Stimulated activated CD4-positive, alpha-beta T cell treated with anti-CD3 and anti-CD28 coated beads, Interleukin-4, amount 100 ng/mL, for 24 hours (primary cell): ENCODE results near the gene RCL1.
A peak's percentile ranks its signal among the peaks of the same experiment; 100 is the strongest.
"Not testable (repeated sequence)": the region's sequence is repeated elsewhere in the genome, so short reads cannot be mapped to it uniquely, and the experiment has no call there.

Experiments
- DNase-seq: peaks from one replicate; pipeline ENCODE4 v3.0.0-alpha.2; 2020

Gene RCL1

GRCh38 chr9:4784403-4784802, 8.3 kb upstream of the RCL1 start:
- DNase-seq, result no peak

DNA sequence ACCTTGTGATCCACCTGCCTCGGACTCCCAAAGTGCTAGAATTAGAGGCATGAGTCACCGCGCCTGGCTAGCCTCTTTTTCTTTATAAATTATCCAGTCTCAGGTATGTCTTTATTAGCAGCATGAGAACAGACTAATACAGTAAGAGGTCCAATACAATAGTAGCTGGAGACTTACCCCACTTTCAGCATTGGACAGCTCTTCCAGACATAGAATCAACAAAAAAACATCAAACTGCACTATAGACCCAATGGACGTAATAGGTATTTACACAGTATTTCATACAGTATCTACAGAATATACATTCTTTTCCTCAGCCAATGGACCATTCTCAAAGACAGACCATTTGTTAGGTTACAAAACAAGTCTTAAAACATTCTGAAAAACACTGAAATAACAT, 6.1 kb upstream of the RCL1 start:
- DNase-seq, result no peak

- DNase-seq, result no peak
Observed at GRCh38 chr9:4787876-4788275, 4.9 kb upstream of the RCL1 start.

DNA sequence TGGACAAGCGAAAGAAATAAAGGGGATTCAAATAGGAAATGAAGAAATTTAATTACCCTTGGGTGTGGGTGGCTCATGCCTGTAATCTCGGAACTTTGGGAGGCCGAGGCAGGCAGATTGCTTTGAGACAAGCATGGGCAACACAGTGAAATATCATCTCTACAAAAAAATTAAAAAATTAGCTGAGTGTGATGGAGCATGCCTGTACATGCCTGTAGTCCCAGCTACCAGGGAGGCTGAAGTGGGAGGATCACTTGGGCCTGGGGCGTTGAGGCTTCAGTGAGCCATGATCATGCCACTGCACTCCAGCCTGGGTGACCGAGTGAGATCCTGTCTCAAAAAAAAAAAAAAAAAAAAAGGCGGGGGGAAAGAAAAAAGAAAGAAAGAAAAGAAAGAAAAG, 4.0 kb upstream of the RCL1 start:
- no peak for DNase-seq

DNA sequence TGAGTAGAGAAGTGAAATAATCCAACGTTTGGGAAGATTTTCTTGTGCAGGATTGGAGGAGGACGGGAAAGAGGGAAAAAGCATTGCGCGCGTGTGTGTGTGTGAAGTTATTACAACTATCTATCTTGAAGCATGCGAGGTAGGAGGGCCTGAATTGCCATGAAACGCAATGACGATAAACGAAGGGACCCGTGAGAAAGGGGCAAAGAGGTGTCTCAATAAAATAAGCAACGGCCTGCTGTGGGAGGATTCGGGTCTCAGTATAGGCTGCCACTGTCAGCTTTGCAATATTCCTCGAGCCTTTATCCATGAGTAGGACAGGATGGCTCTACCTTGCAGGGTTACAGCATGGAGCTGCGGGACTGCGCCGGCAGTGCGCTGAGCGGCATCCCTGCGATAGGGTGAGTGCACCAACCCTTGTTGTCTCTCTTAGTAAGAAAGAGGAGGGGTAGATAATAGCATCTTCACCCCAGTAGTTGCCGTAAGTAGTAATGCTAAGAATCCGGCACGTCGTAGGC, 631 bp upstream of the RCL1 start:
- DNase-seq, result no peak

GRCh38 chr9:4793459-4794395, 983 bp downstream of the RCL1 start:
- no peak for DNase-seq

DNA sequence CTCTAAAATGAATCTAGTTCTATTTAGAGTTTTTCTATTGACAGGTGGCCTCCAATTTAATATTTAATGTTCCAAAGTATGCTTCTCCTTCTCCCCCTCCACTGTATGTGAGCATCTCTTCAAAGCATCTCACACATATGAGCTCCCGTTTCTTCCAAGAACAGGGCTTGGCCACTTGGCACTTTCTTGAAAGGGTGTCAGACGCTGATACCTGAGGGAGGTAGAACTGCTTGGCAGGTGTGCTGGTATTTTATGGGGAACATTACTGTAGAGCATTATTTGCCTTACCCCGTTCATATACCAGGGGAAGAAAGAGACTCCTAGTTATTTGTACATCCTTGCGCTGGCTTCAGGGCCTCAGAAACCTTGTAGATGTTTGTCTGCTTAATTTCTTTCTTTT, 1.9 kb downstream of the RCL1 start:
- DNase-seq, result no peak

- DNase-seq, result not testable (repeated sequence)
Observed at GRCh38 chr9:4795108-4795507, 2.4 kb downstream of the RCL1 start.

- DNase-seq, result no peak
Observed at GRCh38 chr9:4796530-4796929, 3.8 kb downstream of the RCL1 start.

DNA sequence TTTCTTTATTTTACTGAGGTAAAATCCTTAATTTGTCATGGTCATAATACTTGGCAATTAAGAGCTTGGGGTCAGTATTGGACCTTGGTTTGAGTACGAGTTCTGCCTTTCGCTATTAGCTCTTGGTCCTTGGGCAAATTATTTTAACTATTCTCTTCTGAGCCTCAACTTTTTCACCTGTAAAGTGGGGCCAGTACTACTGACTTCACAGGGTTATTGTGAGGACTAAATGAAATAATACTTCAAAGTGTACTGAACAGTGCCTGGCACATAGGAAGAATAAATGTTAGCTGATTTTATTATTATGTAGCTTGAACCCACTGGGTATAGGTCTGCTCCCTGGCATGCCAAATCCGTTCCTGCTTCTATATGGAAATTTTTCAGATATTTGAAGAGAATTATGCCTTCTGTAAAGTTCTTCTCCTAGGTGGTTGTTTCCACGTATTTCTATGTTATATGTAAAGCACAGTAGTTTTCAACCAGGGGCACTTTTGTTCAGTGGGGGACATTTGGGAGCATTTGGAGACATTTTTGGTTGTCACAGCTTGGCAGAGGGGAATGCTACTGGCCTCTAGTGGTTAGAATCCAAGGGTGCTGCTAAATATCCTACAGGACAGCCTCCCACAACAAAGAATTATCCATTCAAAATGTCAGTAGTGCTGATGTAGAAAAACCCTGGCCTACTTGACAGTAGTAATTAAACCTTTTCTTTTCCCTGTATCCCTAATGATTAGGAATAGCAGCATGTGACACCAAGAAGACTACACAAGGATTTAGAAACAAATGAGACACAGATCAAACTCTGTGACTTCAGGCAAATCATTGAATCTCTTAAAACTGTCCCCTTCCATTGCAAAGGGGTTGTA, 4.5 kb downstream of the RCL1 start:
- DNase-seq, result peak; percentile 9

GRCh38 chr9:4797854-4798150, 5.1 kb downstream of the RCL1 start:
- no peak for DNase-seq

GRCh38 chr9:4798281-4799032, 5.7 kb downstream of the RCL1 start:
- DNase-seq, result no peak

DNA sequence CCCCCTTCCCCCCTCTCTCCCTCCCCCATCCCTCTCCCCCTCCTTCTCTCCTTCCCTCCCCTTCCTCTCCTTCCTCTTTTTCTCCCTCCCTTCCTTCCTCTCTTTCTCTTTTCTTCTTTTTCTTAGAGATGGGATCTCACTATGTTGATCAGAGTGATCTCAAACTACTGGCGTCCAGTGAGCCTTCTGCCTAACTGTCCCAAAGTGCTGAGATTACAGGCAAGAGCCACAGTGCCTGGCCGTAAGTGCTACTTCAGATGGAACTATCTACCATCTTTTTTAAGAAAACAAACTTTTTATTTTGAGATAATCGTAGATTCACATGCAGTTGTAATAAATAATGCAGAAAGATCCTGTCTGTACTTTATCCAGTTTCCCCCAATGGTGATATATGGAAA, 6.3 kb downstream of the RCL1 start:
- DNase-seq, result no peak

DNA sequence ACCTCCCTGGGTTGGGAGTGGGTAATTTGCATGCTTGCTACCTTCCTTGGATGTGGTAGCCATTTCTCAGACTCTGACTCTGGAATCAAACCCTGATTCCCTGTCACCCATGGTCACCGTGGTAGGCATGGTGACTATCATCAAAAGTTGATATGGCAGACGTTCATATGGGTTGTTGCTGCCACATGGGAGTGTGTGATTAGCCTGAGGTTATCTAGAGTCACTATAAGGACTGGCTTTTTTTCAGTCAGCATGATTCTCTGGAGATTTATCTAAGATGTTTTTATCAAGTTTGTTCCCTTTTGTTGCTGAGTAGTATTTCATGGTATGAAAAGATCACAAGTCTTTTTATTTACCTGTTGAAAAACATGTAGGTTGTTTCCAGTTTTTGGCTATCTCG, 7.0 kb downstream of the RCL1 start:
- DNase-seq, result no peak

DNA sequence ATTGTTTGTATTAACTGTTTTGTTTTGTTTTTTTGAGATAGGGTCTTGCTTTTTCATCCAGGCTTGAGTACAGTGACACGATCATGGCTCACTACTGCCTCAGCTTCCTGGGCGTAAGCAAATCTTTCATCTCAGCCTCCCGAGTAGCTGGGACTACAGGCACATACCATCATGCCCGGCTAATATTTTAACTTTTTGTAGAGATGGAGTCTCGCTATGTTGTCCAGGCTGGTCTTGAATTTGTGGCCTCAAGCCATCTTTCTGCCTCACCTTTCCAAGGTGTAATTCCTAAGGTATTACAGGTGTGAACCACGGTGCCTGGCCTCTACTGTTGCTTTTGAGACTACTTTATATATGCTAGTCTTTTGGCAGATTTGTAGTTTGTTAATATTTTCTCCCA, 8.4 kb downstream of the RCL1 start:
- no peak for DNase-seq

GRCh38 chr9:4803670-4804530, 11.2 kb downstream of the RCL1 start:
- DNase-seq, result no peak

DNA sequence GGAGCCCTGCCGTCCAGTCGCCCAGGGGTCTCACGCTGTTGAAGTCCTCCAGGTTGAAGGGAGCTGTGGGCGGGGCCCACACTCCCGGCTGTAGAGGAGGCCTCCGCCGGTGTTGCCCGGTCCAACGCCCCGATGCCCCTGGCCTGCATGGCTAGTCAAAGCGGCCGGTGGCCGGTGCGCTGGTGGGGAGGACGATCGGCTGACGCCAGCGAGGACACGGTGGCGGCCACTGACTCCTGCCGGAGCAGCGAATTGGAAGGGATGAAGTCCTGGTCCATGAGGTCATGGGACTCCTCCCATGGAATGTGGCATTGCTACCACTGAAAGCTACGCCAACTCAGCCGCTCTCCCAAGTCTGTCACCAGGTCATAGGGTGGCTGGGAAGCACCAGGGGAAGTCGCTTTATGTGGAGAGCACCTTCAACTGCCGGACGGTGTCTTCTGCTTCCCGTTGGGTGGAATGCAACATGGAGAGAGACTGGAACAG, 11.8 kb downstream of the RCL1 start:
- no peak for DNase-seq

DNA sequence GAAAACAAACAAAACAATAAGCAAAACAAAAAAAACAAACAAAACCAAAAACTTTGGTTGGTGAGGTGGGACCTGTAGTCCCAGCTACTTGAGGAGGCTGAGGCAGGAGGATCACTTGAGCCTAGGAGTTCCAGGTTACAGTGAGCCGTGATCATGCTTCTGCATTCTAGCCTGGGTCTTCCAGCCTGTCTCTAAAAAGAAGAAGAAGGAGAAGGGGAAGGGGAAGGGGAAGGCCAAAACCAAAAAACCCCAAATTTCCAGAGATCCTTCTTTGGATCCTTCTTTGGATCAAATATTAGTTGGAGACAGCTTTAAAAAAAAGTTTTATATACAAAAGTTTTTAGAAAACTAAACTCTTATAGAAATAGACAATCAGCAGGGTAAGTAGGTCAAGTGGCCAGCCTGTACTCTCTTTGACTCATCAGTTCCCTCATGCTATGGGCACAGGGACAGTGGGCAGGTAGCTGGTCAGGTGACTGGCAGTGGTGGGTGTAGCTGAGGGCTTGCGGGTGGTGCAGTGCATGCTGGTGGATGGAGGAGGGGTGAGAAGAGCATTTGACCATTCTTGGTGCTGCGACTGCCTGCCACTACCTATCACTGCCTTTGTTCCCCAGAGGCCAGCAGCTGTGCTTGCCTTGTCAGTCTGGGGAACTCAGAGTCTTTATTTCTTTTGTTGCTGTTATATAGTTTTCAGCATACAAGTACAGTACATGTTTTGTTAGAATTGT, 12.6 kb downstream of the RCL1 start:
- no peak for DNase-seq

- DNase-seq, result no peak
Observed at GRCh38 chr9:4810565-4810964, 17.8 kb downstream of the RCL1 start.

DNA sequence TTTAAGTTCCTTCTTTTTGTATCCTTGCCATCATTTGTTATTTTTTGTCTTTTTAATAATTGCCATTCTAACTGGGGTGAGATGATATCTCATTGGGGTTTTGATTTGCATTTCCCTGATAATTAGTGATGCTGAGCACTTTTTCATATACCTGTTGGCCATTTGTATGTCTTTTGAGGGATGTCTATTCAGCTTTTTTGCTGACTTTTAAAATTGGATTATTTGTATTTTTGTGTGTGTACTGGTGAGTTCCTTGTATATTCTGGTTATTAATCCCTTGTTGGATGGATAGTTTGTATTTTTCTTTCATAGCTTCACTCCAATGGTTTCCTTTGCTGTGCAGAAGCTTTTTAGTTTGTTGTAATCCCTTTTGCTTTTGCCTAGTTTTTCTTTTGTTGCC, 19.1 kb downstream of the RCL1 start:
- DNase-seq, result no peak

DNA sequence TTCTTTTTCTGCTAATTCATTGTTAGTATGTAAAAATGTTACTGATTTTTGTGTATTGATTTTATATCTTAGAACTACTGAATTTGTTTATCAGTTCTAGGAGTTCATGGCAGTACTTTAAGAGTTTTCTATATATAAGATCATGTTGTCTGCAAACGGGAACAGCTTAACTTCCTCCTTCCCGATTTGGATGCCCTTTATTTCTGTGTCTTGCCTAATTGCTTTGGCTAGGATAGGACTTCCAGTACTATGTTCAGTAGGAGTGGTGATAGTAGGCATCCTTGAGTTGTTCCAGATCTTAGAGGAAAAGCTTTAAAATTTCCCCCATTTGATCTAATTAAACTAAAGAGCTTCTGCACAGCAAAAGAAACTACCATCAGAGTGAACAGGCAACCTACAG, 20.1 kb downstream of the RCL1 start:
- no peak for DNase-seq
